Gastrocnemius medialis (tissue), 4 donors: ENCODE data around the gene WWOX.

ENCODE experiments used
- CTCF ChIP-seq, 5 experiments: fragments of 450-650 bp in 3 of 5; fragments of 200-600 bp in 2 of 5; sonication (generic) in 2 of 5; IDR thresholded peaks in 4 of 5; conservative IDR thresholded peaks in 1 of 5; 1 replicate in 4 of 5; 2 replicates in 1 of 5; pipeline ENCODE4 v1.5.1; 2016 to 2019; ENCODE audit warnings: antibody characterized with exemption in 5 of 5, mild to moderate bottlenecking in 3 of 5, moderate library complexity in 3 of 5
- POLR2A ChIP-seq, 2 donors: fragments of 450-650 bp; IDR thresholded peaks; one replicate each; pipeline ENCODE4 v1.6.1; 2017; ENCODE audit warnings: antibody characterized with exemption in 2 of 2, mild to moderate bottlenecking in 2 of 2, moderate library complexity in 2 of 2

- TF ChIP-seq CTCF (IDR thresholded peaks at IDR 0.05 in 4 of 5, conservative IDR thresholded peaks at IDR 0.05 in 1 of 5), result no peak
- no peak for TF ChIP-seq POLR2A (IDR thresholded peaks at IDR 0.05)
Measured at GRCh38 chr16:78666318-78666717, 566.9 kb downstream of the WWOX start.
